GM19238 (cell line): ENCODE results near the gene PTPRG.
"Not testable (repeated sequence)": the region's sequence is repeated elsewhere in the genome, so short reads cannot be mapped to it uniquely, and the experiment has no call there.

Source experiments
- DNase-seq: peaks from one replicate; pipeline ENCODE4 v3.0.0; 2011; ENCODE audit warnings: low spot score; ENCODE audit not compliant: insufficient read length

Gene PTPRG

GRCh38 chr3:62036726-62037125 lies 475.4 kb downstream of the PTPRG start:
- no peak for DNase-seq

DNA sequence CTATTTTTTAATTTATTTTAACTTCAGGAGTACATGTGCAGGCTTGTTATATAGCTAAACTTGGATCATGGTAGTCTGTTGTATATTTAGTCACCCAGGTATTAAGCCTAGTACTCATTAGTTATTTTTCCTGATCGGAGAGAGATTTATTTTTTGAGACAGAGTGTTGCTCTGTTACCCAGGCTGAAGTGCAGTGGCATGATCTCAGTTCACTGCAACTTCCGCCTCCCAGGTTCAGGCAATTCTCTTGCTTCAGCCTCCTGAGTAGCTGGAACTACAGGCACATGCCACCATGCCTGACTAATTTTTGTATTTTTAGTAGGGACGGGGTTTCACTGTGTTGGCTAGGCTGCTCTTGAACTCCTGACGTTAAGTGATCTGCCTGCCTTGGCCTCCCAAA lies 477.4 kb downstream of the PTPRG start:
- DNase-seq = not testable (repeated sequence)

- no peak for DNase-seq
Measured at GRCh38 chr3:62039586-62039985, 478.2 kb downstream of the PTPRG start.

DNA sequence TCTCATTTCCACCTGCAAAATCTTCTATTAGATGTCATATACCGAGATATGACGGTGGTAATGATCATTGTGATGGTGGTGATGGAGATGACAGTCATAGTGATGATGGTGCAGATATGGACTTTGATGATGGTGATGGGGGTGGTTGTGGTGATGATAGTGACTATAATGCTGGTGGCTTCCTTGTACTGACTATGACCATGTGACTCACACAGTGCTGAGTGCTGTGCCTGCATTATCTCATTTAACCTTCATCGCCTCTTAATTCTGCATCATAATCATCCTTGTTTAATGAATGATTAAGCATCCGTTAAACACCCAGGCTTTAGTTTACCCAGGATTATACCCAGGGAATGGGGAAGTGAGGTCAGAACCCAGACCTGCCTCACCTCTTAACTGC lies 480.3 kb downstream of the PTPRG start:
- DNase-seq = no peak

- no peak for DNase-seq
Measured at GRCh38 chr3:62044874-62045411, 483.6 kb downstream of the PTPRG start.

GRCh38 chr3:62046326-62046725 lies 485.0 kb downstream of the PTPRG start:
- DNase-seq = no peak

GRCh38 chr3:62048577-62048976 lies 487.2 kb downstream of the PTPRG start:
- DNase-seq = no peak

- DNase-seq = no peak
Measured at GRCh38 chr3:62049033-62049432, 487.7 kb downstream of the PTPRG start.

DNA sequence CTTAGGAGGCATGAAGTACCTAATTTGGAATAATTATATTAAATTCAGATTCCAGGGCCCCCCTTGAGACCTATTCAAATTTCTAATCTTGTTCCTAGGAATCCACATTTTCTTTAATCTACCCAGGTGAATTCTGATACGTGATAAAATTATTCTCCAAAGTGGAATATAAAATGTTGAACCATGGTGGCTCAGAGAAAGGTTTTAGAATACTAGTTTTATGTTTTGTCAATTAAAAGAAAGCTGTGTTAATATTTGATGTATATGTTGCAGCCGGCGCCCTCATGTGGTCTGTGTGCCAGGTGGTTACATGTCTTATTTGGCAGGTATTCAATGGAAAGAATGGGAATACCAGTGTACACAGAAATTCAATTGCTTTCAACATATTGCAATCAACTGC lies 490.1 kb downstream of the PTPRG start:
- DNase-seq = no peak

DNA sequence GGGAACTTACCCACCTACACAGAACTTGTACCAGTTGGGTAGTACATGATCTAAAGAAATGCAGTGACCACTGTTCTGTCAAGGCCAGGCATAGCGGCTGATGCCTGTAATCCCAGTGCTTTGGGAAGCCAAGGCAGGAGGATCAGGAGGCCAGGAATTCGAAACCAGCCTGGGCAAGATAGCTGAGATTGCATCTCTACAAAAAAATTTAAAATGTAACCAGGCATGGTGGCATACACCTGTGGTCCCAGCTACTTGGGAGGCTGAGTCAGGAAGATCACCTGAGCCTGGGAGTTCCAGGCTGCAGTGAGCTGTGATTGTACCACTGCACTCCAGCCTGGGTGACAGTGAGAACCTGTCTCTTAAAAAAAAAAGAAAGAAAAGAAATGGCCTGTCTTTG lies 491.0 kb downstream of the PTPRG start:
- no peak for DNase-seq

- no peak for DNase-seq
Measured at GRCh38 chr3:62056658-62057057, 495.3 kb downstream of the PTPRG start.

DNA sequence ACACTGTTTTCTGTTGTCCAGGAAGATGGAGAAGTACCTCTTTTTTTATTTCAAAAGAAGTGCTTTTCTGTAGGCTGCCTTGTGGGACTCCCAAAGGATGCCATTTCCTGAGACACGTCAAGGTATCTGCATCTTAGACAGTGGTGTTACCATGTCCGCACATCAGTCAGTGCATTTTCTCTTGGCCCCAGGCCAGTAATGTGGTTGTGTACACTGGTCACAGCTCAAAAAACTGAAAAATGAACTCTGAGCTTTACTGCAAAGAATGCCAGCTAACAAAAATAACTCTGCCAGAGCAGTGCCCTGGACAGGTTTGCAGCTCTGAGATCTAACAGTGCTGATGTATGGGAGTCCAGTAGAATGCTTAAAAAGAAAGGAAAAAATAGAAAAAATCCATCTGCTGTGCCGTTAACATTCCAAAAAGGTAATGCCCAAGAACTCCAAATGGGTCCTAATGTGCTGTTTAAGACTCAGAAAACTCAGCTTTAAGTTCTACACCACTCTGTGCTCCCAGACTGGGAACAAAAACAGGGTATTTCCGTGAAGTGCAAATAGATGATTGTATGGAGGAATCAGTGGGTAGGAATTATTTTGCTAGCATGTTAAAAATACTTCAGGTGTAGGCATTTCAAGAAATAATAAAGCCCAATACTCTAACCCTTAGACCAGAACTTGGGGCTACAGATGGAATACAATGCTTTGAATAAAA lies 496.1 kb downstream of the PTPRG start:
- DNase-seq = no peak

- DNase-seq = no peak
Measured at GRCh38 chr3:62065985-62066693, 504.8 kb downstream of the PTPRG start.

GRCh38 chr3:62068337-62068736 lies 507.0 kb downstream of the PTPRG start:
- no peak for DNase-seq

DNA sequence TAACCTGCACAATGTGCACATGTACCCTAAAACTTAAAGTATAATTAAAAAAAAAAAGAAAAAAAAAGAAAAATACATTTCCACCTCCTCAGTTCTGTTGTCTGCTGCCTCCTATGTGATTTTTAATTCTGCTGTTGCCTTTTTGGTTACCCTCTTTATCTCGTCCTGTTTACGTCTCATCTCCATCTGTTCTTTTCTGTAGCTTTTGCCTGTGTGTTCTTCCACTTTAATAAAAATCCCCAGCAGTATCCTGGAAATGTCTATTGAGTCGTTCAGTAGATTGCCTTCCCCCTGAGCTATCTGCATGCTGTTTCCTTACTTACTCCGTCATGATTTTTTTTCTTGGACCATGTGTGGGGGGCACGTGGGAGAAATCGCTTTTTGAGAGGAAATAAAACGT lies 509.5 kb downstream of the PTPRG start:
- DNase-seq = no peak

GRCh38 chr3:62073038-62073437 lies 511.7 kb downstream of the PTPRG start:
- DNase-seq = no peak

DNA sequence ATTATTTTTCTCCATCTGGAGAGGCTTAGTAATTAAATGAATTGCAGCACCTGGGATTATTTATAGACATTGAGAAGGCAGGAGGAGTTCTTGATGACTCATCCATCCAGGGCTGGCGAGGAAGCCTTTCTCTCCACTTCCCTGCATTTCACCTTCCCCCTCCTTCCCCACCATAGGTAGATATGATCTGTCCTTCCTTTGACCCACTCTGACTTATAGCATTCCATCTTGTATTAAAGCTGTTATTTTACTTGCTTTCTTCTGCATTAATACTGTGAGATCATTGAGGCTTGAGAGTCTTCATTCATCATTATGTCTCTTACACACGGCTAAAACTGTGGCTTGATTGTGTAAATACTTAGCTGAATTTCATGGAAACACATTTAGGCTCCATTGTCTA lies 523.2 kb downstream of the PTPRG start:
- no peak for DNase-seq

DNA sequence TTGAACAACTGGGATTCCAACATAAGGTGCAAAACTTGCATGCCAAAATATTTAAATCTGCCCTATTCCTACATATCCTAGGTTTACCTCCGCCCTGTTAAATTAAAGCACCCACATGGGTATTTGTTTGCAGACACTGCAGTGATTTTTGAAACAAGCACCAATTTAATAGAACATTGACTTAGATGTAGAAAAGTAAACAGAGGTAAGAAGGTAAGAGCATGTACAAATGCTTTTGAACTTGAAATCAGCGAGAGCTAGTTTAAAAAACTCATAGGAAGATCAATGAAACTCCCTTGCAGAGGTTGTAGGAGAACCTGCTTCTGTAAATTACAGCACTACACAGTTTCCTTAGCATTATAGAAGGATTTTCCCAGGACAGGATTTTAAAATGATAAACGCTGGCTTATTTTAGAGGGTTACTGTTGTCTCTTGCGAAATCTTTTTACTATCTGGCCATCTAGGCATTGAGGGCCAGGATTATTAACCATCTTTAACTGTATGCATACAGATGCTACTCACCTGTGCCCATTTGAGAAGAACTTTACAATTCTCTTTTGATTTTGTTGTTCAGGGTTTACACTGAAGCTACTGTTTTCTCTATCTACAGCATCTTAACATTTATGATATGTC lies 527.2 kb downstream of the PTPRG start:
- DNase-seq = no peak

GRCh38 chr3:62090066-62090465 lies 528.7 kb downstream of the PTPRG start:
- no peak for DNase-seq

DNA sequence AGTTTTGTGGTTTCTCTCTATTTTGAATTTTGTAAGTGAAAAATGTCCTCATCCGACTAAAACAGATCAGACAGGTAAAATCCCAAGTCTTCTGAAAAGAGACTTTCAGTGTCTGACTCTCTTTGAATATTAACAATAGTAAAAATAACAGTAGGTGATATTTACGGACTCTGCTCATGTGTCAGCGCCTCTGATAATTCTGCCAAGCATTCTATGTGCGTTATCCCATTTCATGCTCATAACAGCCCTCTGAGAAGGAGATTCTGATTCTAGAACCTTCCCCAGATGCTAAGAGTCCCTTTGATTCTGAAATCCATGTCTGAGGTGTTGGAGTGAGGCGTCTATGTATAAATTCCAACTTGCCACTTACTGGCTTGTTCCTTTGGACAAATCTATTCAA lies 529.1 kb downstream of the PTPRG start:
- DNase-seq = no peak

- no peak for DNase-seq
Measured at GRCh38 chr3:62093025-62093424, 531.7 kb downstream of the PTPRG start.

DNA sequence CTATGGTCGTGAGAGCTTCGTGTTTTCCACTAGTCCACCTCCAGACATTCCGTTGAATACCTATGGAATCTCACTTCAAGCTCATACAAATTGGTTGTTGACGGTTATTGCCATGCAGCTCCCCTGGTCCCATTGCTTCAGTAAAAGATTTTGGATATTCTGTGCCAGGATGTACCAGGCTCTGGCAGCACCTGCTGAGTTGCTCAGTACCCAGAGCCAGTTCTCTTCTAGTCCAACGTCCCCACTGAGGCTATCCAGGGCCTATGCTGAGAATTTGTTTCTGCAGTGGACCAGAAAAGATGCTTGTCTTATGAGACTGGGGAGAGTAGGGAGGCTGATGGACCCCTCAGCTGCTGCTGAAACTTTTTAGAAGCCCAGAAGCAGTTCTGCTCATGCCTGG lies 533.1 kb downstream of the PTPRG start:
- DNase-seq = no peak
